Osteocyte (in vitro differentiated cells): ENCODE data around the gene IGF1R. TPM values are rescaled to one million over a fixed set of nuclear protein-coding genes. Genes with fewer than 3 reads are reported as not detected.

Experiments
- DNase-seq: peaks from one replicate; pipeline ENCODE4 v3.0.0; 2021; ENCODE audit warnings: mixed read lengths; ENCODE audit not compliant: unreplicated experiment; ENCODE audit errors: extremely low spot score
- H3K27ac Mint-ChIP-seq: one replicate; pipeline ENCODE4 v1.8.0; 2021; ENCODE audit warnings: mild to moderate bottlenecking, mixed read lengths; ENCODE audit not compliant: unreplicated experiment
- H3K27me3 Mint-ChIP-seq: one replicate; pipeline ENCODE4 v1.8.0; 2021; ENCODE audit warnings: mixed read lengths; ENCODE audit not compliant: unreplicated experiment
- H3K36me3 Mint-ChIP-seq: one replicate; pipeline ENCODE4 v1.8.0; 2021; ENCODE audit warnings: mixed read lengths; ENCODE audit not compliant: unreplicated experiment
- H3K4me1 Mint-ChIP-seq: one replicate; pipeline ENCODE4 v1.8.0; 2021; ENCODE audit warnings: mixed read lengths; ENCODE audit not compliant: unreplicated experiment
- H3K4me3 Mint-ChIP-seq: one replicate; pipeline ENCODE4 v1.8.0; 2021; ENCODE audit warnings: mild to moderate bottlenecking, moderate library complexity, mixed read lengths; ENCODE audit not compliant: unreplicated experiment
- H3K9me3 Mint-ChIP-seq: one replicate; pipeline ENCODE4 v1.8.0; 2021; ENCODE audit warnings: mixed read lengths; ENCODE audit not compliant: unreplicated experiment
- total RNA-seq: library from RNA; stranded (reverse); gene quantifications from 2 replicates; pipeline ENCODE4 v1.2.1, GENCODE V29; 2021
- TF ChIP-seq, protein P1 (sequence below): fragments of 200-600 bp; sonication (generic); IDR thresholded peaks from 2 replicates; pipeline ENCODE4 v1.5.0; 2021; ENCODE audit warnings: antibody characterized with exemption, mild to moderate bottlenecking, moderate library complexity

The IGF1R gene
- total RNA-seq, 1 donor from 2014 or later, result 174 TPM

DNA sequence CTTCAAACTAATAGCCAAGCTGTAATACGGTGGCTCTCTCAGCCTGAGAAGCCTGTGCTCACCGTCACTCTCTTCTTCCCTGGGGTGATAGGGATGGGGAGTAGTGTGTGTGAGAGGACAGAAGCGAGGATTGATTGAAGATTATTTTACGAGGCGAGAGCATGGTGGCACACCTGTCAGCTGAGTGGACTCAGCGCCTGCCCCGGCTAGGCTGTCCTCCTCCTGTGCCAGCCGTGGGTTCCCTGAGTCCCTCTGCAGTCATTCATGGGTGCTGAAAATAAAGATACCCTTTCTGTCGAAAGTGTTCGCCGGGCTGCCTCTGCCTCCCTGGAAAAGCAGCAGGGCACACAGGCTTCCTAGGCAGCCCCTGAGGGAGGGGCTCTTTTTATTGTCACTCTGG lies 235.1 kb downstream of the IGF1R start:
- Mint-ChIP-seq H3K4me1 (peaks cover 79% of the 10 kb centered on the region), H3K27ac (peak overlapping the region; percentile 79), H3K36me3 (peaks cover 6% of the 10 kb centered on the region), H3K4me3 (no peak overlapping the region), H3K9me3 (no peaks in the 10 kb centered on the region), H3K27me3 (no peaks in the 10 kb centered on the region)
- no peak for DNase-seq
- TF ChIP-seq, protein P1, sequence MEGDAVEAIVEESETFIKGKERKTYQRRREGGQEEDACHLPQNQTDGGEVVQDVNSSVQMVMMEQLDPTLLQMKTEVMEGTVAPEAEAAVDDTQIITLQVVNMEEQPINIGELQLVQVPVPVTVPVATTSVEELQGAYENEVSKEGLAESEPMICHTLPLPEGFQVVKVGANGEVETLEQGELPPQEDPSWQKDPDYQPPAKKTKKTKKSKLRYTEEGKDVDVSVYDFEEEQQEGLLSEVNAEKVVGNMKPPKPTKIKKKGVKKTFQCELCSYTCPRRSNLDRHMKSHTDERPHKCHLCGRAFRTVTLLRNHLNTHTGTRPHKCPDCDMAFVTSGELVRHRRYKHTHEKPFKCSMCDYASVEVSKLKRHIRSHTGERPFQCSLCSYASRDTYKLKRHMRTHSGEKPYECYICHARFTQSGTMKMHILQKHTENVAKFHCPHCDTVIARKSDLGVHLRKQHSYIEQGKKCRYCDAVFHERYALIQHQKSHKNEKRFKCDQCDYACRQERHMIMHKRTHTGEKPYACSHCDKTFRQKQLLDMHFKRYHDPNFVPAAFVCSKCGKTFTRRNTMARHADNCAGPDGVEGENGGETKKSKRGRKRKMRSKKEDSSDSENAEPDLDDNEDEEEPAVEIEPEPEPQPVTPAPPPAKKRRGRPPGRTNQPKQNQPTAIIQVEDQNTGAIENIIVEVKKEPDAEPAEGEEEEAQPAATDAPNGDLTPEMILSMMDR, result no peak

DNA sequence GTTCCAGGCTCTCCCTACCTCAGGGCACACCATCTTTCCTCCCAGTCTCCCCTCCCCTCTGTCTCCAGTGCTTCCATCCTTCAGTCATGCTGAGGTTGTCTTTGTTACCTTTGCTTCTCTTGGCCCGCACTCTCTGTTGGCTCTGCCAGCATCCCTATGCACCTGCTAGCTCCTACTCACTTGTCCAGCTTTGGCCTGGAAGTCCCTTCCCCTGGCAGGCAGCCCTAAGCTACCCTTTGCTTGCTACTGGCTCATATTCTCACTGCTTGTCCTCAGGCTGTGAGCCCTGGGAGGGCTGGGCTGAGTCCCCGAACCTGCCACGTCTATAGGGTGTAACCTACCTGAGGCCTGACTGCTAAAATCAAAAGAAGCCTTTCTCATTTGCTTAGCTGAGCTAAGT lies 236.6 kb downstream of the IGF1R start:
- Mint-ChIP-seq H3K4me1 (peaks cover 82% of the 10 kb centered on the region), H3K4me3 (no peak overlapping the region), H3K36me3 (peaks cover 6% of the 10 kb centered on the region), H3K27ac (peak overlapping the region; percentile 77), H3K27me3 (no peaks in the 10 kb centered on the region), H3K9me3 (no peaks in the 10 kb centered on the region)
- TF ChIP-seq, protein P1, result no peak
- DNase-seq, result no peak

DNA sequence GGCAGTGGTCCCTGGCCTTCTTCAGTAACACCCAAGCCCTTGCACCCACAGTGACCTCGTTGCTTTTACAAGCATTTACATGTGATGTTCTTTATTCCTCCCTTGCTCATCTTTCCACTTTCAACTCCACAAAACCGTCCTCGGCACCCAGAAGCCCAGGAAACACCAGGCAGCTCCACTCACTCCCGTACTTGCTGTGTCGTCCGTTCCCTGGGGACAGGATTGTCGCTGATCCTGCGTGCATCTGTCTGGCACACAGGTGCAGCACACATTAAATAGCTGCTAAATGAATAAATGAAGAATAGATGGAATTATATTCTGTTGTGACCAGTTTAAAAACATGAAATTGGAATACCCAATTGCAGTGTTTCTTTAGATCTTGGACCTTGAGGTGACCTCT lies 239.6 kb downstream of the IGF1R start:
- no peaks in the 10 kb centered on the region for H3K27me3 Mint-ChIP-seq

DNA sequence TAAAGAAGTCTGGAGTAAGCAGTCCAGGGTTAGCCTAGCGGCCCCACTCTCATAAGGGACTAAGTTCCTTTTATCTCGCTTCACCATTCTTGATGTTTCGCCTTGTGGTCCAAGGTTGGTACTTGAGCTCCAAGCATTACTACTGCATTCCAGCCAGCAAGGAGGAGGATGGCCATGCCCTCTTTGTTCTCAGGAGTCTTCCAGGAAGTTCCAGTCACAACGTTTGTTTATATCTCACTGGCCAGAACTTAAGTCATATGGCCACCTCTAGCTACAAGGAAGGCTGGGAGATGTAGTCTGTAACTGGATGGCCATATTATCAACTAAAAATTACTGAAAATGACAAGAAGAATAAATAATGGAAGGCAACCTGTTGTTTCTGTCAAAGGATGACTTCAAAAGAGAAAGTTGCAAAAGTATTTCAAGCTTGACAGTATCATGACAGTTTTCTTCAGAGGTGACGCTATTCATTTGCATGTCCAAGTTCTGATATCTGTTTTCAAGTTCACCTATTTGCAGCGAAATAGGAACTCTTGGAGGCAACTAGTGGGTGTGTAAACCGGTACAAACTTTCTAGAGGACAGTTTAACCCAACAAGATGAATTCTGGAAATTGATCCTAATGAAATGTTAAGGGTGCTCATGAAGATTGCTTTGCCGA lies 240.6 kb downstream of the IGF1R start:
- Mint-ChIP-seq H3K9me3 (no peaks in the 10 kb centered on the region), H3K4me1 (peaks cover 85% of the 10 kb centered on the region), H3K4me3 (no peak overlapping the region), H3K27ac (peak overlapping the region; percentile 98), H3K36me3 (peaks cover 22% of the 10 kb centered on the region), H3K27me3 (no peaks in the 10 kb centered on the region)
- TF ChIP-seq, protein P1, result no peak
- no peak for DNase-seq

More for the DNA sequence above, 239.6 kb downstream of the IGF1R start:
- H3K4me1 Mint-ChIP-seq, result peaks cover 87% of the 10 kb centered on the region
- H3K27ac Mint-ChIP-seq, result peak overlapping the region; percentile 98
- H3K4me3 Mint-ChIP-seq, result no peak overlapping the region
- TF ChIP-seq, protein P1, result no peak
- peaks cover 14% of the 10 kb centered on the region for H3K36me3 Mint-ChIP-seq
- DNase-seq, result no peak
- H3K9me3 Mint-ChIP-seq, result no peaks in the 10 kb centered on the region

DNA sequence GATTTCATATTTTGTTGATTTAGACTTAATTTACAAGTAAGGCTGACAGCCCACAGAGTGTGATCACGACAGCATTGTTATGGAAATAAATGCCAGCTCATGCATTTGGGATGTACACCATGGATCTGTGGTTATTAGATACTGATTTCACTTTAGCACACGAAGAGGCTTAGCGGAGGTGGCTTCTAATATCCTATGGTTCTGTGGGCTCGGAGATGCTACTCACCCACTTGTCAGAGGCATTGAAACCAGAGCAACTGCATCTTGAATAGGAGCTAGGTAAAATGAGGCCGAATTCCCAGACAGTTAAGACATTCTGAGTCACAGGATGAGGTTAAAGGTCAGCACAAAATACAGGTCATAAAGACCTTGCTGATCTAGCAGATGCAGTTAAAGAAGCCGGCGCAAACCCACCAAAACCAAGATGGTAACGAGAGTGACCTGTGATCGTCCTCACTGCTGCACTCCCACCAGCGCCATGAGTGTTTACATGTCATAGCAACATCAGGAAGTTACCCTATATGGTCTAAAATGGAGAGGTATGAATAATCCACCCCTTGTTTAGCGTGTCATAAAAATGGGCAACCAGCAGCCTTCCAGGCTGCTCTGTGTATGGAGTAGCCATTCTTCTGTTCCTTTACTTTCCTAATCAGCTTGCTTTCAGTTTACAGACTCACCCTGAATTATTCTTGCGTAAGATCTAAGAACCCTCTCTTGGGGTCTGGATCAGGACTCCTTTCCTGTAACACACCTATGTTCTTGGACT lies 241.8 kb downstream of the IGF1R start:
- Mint-ChIP-seq H3K9me3 (no peaks in the 10 kb centered on the region), H3K36me3 (peaks cover 23% of the 10 kb centered on the region), H3K27ac (peak overlapping the region; percentile 98), H3K4me3 (peak overlapping the region; percentile 42), H3K4me1 (peaks cover 83% of the 10 kb centered on the region), H3K27me3 (no peaks in the 10 kb centered on the region)
- DNase-seq, result no peak
- TF ChIP-seq, protein P1, result no peak
